Measurements from ENCODE around the gene TCTA. TPM values are rescaled to one million over a fixed set of nuclear protein-coding genes. Genes with fewer than 3 reads are reported as not detected.

The TCTA gene
- 10 to 100 TPM; 10.4 to 12.4 TPM for total RNA-seq

DNA sequence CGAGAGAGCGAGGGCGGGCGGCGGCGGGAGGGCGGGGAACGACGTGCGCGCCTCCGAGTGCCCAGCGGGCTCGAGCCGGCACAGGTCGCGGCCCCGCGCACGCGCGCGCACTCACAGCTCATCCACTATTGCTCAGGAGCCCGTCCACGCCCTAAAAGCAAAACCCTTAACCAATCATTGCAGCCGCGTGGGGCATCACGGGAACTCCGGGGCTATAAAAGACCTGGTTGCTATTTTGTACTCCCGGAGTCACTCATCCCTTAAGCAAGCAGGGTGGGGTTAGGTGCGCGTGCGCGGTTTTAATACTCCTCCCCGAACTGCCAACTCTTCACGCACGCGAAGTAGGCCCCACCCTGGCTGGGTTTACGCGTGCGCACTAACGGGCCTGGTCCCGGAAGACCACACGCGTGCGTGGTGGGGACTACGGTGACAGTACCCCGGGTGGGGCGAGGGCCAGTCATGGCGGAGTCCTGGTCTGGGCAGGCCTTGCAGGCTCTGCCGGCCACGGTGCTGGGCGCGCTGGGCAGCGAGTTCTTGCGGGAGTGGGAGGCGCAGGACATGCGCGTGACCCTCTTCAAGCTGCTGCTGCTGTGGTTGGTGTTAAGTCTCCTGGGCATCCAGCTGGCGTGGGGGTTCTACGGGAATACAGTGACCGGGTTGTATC lies at the start of gene TCTA, which contains the start of gene RHOA:
TSS of gene TCTA (plus strand) at position 456 of the 664 bp plus-strand sequence. CDS start at position 460, 4 bp downstream.
TSS of gene RHOA (minus strand) at position 9 of the 664 bp plus-strand sequence. CDS start 36,387 bp downstream, outside the sequence.
- peaks cover 64% of the 10 kb centered on the region for H3K4me1 Mint-ChIP-seq (ENCODE audit: low read depth)
- intact Hi-C loops (cut with micrococcal nuclease) = loop anchor here (1.0 kb wide), 1 partner anchor 72 kb away; the partner anchor contains the start of gene USP4
- H3K9me3 Mint-ChIP-seq = no peaks in the 10 kb centered on the region
- CTCF ChIA-PET = interaction anchor here (1.0 to 5.0 kb wide), 3 partner anchors 17 to 72 kb away, joined by 3 to 31 read pairs (median 14); partner anchors contain the start of genes NICN1 and USP4
- ATAC-seq (peak; percentile 87), DNase-seq (peak; percentile 99)
- POLR2A ChIA-PET = interaction anchor here (0.5 to 3.9 kb wide), 19 partner anchors 9 to 320 kb away, joined by 3 to 37 read pairs (median 4); partner anchors contain the start of genes GPX1, NICN1, QRICH1 and USP4
- no peaks in the 10 kb centered on the region for H3K27me3 Mint-ChIP-seq
- peak within 1 kb of the TSS; percentile 89 for H3K4me3 Mint-ChIP-seq
- H3K27ac Mint-ChIP-seq = peak within 1 kb of the TSS; percentile 94
- H3K36me3 Mint-ChIP-seq (ENCODE audit: low read depth) = peaks cover 55% of the 10 kb centered on the region
- TF ChIP-seq CTCF (IDR thresholded peaks at IDR 0.05) = no peak

- DNase-seq (no peak), ATAC-seq (no peak)
- Mint-ChIP-seq H3K27ac (peak overlapping the region; percentile 69), H3K4me3 (no peak overlapping the region), H3K36me3 (ENCODE audit: low read depth) (peaks cover 59% of the 10 kb centered on the region), H3K27me3 (no peaks in the 10 kb centered on the region), H3K4me1 (ENCODE audit: low read depth) (peaks cover 16% of the 10 kb centered on the region), H3K9me3 (no peaks in the 10 kb centered on the region)
- TF ChIP-seq CTCF (IDR thresholded peaks at IDR 0.05) = no peak
- ChIA-PET POLR2A (interaction anchor here (0.6 to 1.1 kb wide), 2 partner anchors 24 to 47 kb away, joined by 3 to 4 read pairs; no protein-coding TSS in a partner anchor), CTCF (no interaction called here)
- intact Hi-C loops (cut with micrococcal nuclease) = no loop called here
Observed at GRCh38 chr3:49362561-49362960, 49.7 kb upstream of the TCTA start.

GRCh38 chr3:49370585-49371290 lies 41.5 kb upstream of the TCTA start:
- peak; percentile 42 for ATAC-seq
- Mint-ChIP-seq H3K4me1 (ENCODE audit: low read depth) (peaks cover 22% of the 10 kb centered on the region), H3K9me3 (no peaks in the 10 kb centered on the region), H3K27ac (peak overlapping the region; percentile 63), H3K36me3 (ENCODE audit: low read depth) (peaks cover 64% of the 10 kb centered on the region), H3K4me3 (no peak overlapping the region), H3K27me3 (no peaks in the 10 kb centered on the region)
- CTCF ChIA-PET = no interaction called here
- intact Hi-C loops (cut with micrococcal nuclease) = no loop called here
- DNase-seq = no peak
- TF ChIP-seq CTCF (IDR thresholded peaks at IDR 0.05) = no peak
- POLR2A ChIA-PET = interaction anchor here (0.8 to 0.9 kb wide), 2 partner anchors 13 to 29 kb away, joined by 3 read pairs; no protein-coding TSS in a partner anchor

DNA sequence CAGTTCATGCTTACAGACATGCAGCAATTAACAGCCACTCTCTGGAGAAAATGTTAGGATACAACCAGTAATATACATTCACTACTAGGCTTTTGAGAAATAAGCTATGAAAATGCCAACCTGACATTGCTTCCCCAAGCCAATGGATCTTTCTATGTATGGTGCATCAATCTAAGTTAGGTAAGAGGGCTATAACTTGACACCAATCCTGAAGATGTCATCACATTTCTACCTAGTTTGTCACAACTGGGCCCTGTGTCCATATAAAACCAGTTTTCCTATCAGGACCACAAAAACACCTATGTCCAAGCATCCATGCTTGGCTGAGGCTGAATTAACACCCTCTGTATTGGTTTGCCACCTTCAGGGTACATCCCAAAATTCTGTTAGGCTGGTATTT lies 40.3 kb upstream of the TCTA start:
- no peak for ATAC-seq
- POLR2A ChIA-PET = interaction anchor here (0.7 to 0.9 kb wide), 2 partner anchors 30 to 279 kb away, joined by 3 read pairs; no protein-coding TSS in a partner anchor
- CTCF ChIA-PET = no interaction called here

More for the DNA sequence above, 40.3 kb upstream of the TCTA start:
- intact Hi-C loops (cut with micrococcal nuclease) = no loop called here
- H3K9me3 Mint-ChIP-seq = no peaks in the 10 kb centered on the region
- peaks cover 55% of the 10 kb centered on the region for H3K36me3 Mint-ChIP-seq (ENCODE audit: low read depth)
- H3K27me3 Mint-ChIP-seq = no peaks in the 10 kb centered on the region
- DNase-seq = no peak
- no peak for TF ChIP-seq CTCF (IDR thresholded peaks at IDR 0.05)
- no peak overlapping the region for H3K4me3 Mint-ChIP-seq
- H3K4me1 Mint-ChIP-seq (ENCODE audit: low read depth) = peaks cover 23% of the 10 kb centered on the region
- peak overlapping the region; percentile 44 for H3K27ac Mint-ChIP-seq
